ENCODE results near the gene EARS2. TPM values are rescaled to one million over a fixed set of nuclear protein-coding genes. Genes with fewer than 3 reads are reported as not detected.

The EARS2 gene
- total RNA-seq, 1 experiment from 2014 or later: 32.8 TPM

GRCh38 chr16:23501291-23501690 is 55.9 kb downstream of the EARS2 start:
- H3K27me3 Mint-ChIP-seq (ENCODE audit: insufficient read depth, unreplicated experiment): no peaks in the 10 kb centered on the region
- peaks cover 9% of the 10 kb centered on the region for H3K36me3 Mint-ChIP-seq (ENCODE audit: insufficient read depth, unreplicated experiment)
- intact Hi-C loops (cut with micrococcal nuclease): no loop called here
- TF ChIP-seq CTCF (IDR thresholded peaks at IDR 0.05; ENCODE audit: unreplicated experiment): no peak
- ChIA-PET POLR2A (interaction anchor here (1.8 to 2.7 kb wide), 3 partner anchors 9 to 57 kb away, joined by 9 to 12 read pairs (median 11); partner anchors contain the start of genes EARS2, GGA2 and UBFD1), CTCF (interaction anchor here (1.0 to 2.1 kb wide), 3 partner anchors 10 to 73 kb away, joined by 3 to 8 read pairs (median 5); no protein-coding TSS in a partner anchor)
- peaks cover 31% of the 10 kb centered on the region for H3K4me1 Mint-ChIP-seq (ENCODE audit: insufficient read depth, unreplicated experiment)
- H3K4me3 Mint-ChIP-seq (ENCODE audit: unreplicated experiment): no peak overlapping the region
- DNase-seq (ENCODE audit: unreplicated experiment): no peak
- H3K9me3 Mint-ChIP-seq (ENCODE audit: unreplicated experiment): no peaks in the 10 kb centered on the region
- no TSS peak for BruUV-seq (replicated peaks)
- no peak overlapping the region for H3K27ac Mint-ChIP-seq (ENCODE audit: low read depth, unreplicated experiment)

- BruUV-seq (replicated peaks): no TSS peak
- Mint-ChIP-seq H3K4me3 (ENCODE audit: unreplicated experiment) (no peak overlapping the region), H3K27ac (ENCODE audit: low read depth, unreplicated experiment) (no peak overlapping the region), H3K27me3 (ENCODE audit: insufficient read depth, unreplicated experiment) (no peaks in the 10 kb centered on the region), H3K9me3 (ENCODE audit: unreplicated experiment) (no peaks in the 10 kb centered on the region), H3K36me3 (ENCODE audit: insufficient read depth, unreplicated experiment) (peaks cover 10% of the 10 kb centered on the region), H3K4me1 (ENCODE audit: insufficient read depth, unreplicated experiment) (peaks cover 31% of the 10 kb centered on the region)
- intact Hi-C loops (cut with micrococcal nuclease): no loop called here
- no peak for TF ChIP-seq CTCF (IDR thresholded peaks at IDR 0.05; ENCODE audit: unreplicated experiment)
- ChIA-PET CTCF (interaction anchor here (1.0 to 2.1 kb wide), 3 partner anchors 9 to 74 kb away, joined by 3 to 8 read pairs (median 5); no protein-coding TSS in a partner anchor), POLR2A (interaction anchor here (1.8 to 2.7 kb wide), 3 partner anchors 9 to 57 kb away, joined by 9 to 12 read pairs (median 11); partner anchors contain the start of genes EARS2, GGA2 and UBFD1)
- no peak for DNase-seq (ENCODE audit: unreplicated experiment)
These were observed 56.3 kb downstream of the EARS2 start for GRCh38 chr16:23500862-23501225.

GRCh38 chr16:23500212-23500861 is 56.8 kb downstream of the EARS2 start:
- no peak for DNase-seq (ENCODE audit: unreplicated experiment)
- TF ChIP-seq CTCF (IDR thresholded peaks at IDR 0.05; ENCODE audit: unreplicated experiment): no peak

GRCh38 chr16:23499801-23500200 is 57.3 kb downstream of the EARS2 start:
- Mint-ChIP-seq H3K36me3 (ENCODE audit: insufficient read depth, unreplicated experiment) (peaks cover 21% of the 10 kb centered on the region), H3K4me3 (ENCODE audit: unreplicated experiment) (no peak overlapping the region), H3K27ac (ENCODE audit: low read depth, unreplicated experiment) (no peak overlapping the region), H3K9me3 (ENCODE audit: unreplicated experiment) (no peaks in the 10 kb centered on the region), H3K27me3 (ENCODE audit: insufficient read depth, unreplicated experiment) (no peaks in the 10 kb centered on the region), H3K4me1 (ENCODE audit: insufficient read depth, unreplicated experiment) (peaks cover 27% of the 10 kb centered on the region)
- CTCF ChIA-PET: interaction anchor here (0.7 to 2.1 kb wide), 5 partner anchors 8 to 347 kb away, joined by 3 to 11 read pairs (median 5); no protein-coding TSS in a partner anchor
- POLR2A ChIA-PET: interaction anchor here (0.7 to 2.7 kb wide), 4 partner anchors 8 to 1757 kb away, joined by 3 to 12 read pairs (median 10); partner anchors contain the start of genes EARS2, GGA2 and UBFD1
- no TSS peak for BruUV-seq (replicated peaks)
- intact Hi-C loops (cut with micrococcal nuclease): no loop called here
- no peak for DNase-seq (ENCODE audit: unreplicated experiment)
- TF ChIP-seq CTCF (IDR thresholded peaks at IDR 0.05; ENCODE audit: unreplicated experiment): no peak

More at GRCh38 chr16:23500212-23500861, 56.8 kb downstream of the EARS2 start:
- intact Hi-C loops (cut with micrococcal nuclease): no loop called here
- Mint-ChIP-seq H3K9me3 (ENCODE audit: unreplicated experiment) (no peaks in the 10 kb centered on the region), H3K36me3 (ENCODE audit: insufficient read depth, unreplicated experiment) (peaks cover 15% of the 10 kb centered on the region), H3K4me3 (ENCODE audit: unreplicated experiment) (no peak overlapping the region), H3K27me3 (ENCODE audit: insufficient read depth, unreplicated experiment) (no peaks in the 10 kb centered on the region), H3K4me1 (ENCODE audit: insufficient read depth, unreplicated experiment) (peaks cover 31% of the 10 kb centered on the region), H3K27ac (ENCODE audit: low read depth, unreplicated experiment) (no peak overlapping the region)
- ChIA-PET POLR2A (interaction anchor here (1.8 to 2.7 kb wide), 3 partner anchors 9 to 58 kb away, joined by 9 to 12 read pairs (median 11); partner anchors contain the start of genes EARS2, GGA2 and UBFD1), CTCF (interaction anchor here (0.6 to 2.1 kb wide), 7 partner anchors 8 to 347 kb away, joined by 3 to 11 read pairs (median 5); no protein-coding TSS in a partner anchor)
- no TSS peak for BruUV-seq (replicated peaks)
